ENCODE results near the gene PPIG.

GRCh38 chr2:169649278-169649677 lies 65.1 kb downstream of the PPIG start:
- TF ChIP-seq CTCF (IDR thresholded peaks at IDR 0.05) (no peak), POLR2A (IDR thresholded peaks at IDR 0.05) (no peak)
